Epithelial cell of prostate (primary cell): ENCODE data around the gene ZNF653.
A peak's percentile ranks its signal among the peaks of the same experiment; 100 is the strongest.

Source experiments
- DNase-seq: peaks from one replicate; pipeline ENCODE4 v3.0.0-alpha.2; 2011; ENCODE audit warnings: low read depth, low spot score
- H3K27ac ChIP-seq: fragments of 450-650 bp; 2 replicates; pipeline ENCODE4 v1.5.1; 2017; ENCODE audit warnings: mild to moderate bottlenecking

ZNF653 gene

GRCh38 chr19:11528551-11529341 is 23.1 kb upstream of the ZNF653 start, which contains the start of gene ECSIT:
TSS of gene ECSIT (minus strand) at chr19:11529134. CDS start at chr19:11519170, 9,964 bp downstream.
- DNase-seq, result peak; percentile 94
- H3K27ac ChIP-seq, result peak within 1 kb of the TSS; percentile 80

- H3K27ac ChIP-seq, result no peak overlapping the region
- no peak for DNase-seq
Measured at GRCh38 chr19:11519138-11519537, 13.5 kb upstream of the ZNF653 start.

GRCh38 chr19:11513946-11514345 is 8.3 kb upstream of the ZNF653 start:
- no peak for DNase-seq

GRCh38 chr19:11510444-11510843 is 4.8 kb upstream of the ZNF653 start:
- no peak for DNase-seq
- no peak overlapping the region for H3K27ac ChIP-seq

More at GRCh38 chr19:11513946-11514345, 8.3 kb upstream of the ZNF653 start:
- no peak overlapping the region for H3K27ac ChIP-seq

- H3K27ac ChIP-seq, result no peak overlapping the region
- no peak for DNase-seq
Measured at GRCh38 chr19:11507370-11508078, 1.9 kb upstream of the ZNF653 start.

- no peak overlapping the region for H3K27ac ChIP-seq
- no peak for DNase-seq
Measured at GRCh38 chr19:11506967-11507366, 1.3 kb upstream of the ZNF653 start.

GRCh38 chr19:11506101-11506555 is 489 bp upstream of the ZNF653 start:
- no peak for DNase-seq
- H3K27ac ChIP-seq, result peak overlapping the region; percentile 88

GRCh38 chr19:11505032-11505503 is 571 bp downstream of the ZNF653 start:
- DNase-seq, result peak; percentile 77
- H3K27ac ChIP-seq, result peak overlapping the region; percentile 88

GRCh38 chr19:11504502-11505031 is 1.1 kb downstream of the ZNF653 start:
- H3K27ac ChIP-seq, result peak overlapping the region; percentile 88
- DNase-seq, result no peak

GRCh38 chr19:11499890-11500420 is 5.7 kb downstream of the ZNF653 start:
- no peak for DNase-seq
- no peak overlapping the region for H3K27ac ChIP-seq

GRCh38 chr19:11499220-11499726 is 6.4 kb downstream of the ZNF653 start:
- no peak for DNase-seq
- H3K27ac ChIP-seq, result no peak overlapping the region

GRCh38 chr19:11496391-11497163 is 9.1 kb downstream of the ZNF653 start:
- DNase-seq, result peak; percentile 39
- no peak overlapping the region for H3K27ac ChIP-seq

GRCh38 chr19:11495885-11496284 is 9.8 kb downstream of the ZNF653 start:
- no peak for DNase-seq
- no peak overlapping the region for H3K27ac ChIP-seq

- DNase-seq, result no peak
Measured at GRCh38 chr19:11495481-11495880, 10.2 kb downstream of the ZNF653 start.

GRCh38 chr19:11494634-11495285 is 10.9 kb downstream of the ZNF653 start:
- H3K27ac ChIP-seq, result no peak overlapping the region
- no peak for DNase-seq

More at GRCh38 chr19:11495481-11495880, 10.2 kb downstream of the ZNF653 start:
- no peak overlapping the region for H3K27ac ChIP-seq

GRCh38 chr19:11489378-11489777 is 16.3 kb downstream of the ZNF653 start:
- H3K27ac ChIP-seq, result no peak overlapping the region
- DNase-seq, result no peak

GRCh38 chr19:11486661-11487503 is 18.8 kb downstream of the ZNF653 start:
- DNase-seq, result no peak
- no peak overlapping the region for H3K27ac ChIP-seq

GRCh38 chr19:11485245-11485837 is 20.3 kb downstream of the ZNF653 start:
- DNase-seq, result no peak
- no peak overlapping the region for H3K27ac ChIP-seq
